ENCODE measurements around the gene DIRAS1. TPM values are rescaled to one million over a fixed set of nuclear protein-coding genes. Genes with fewer than 3 reads are reported as not detected.
"Not testable (repeated sequence)": the region's sequence is repeated elsewhere in the genome, so short reads cannot be mapped to it uniquely, and the experiment has no call there.

Gene DIRAS1
- total RNA-seq, 1 experiment from 2014 or later, result 0.17 TPM

- Mint-ChIP-seq H3K27ac (ENCODE audit: unreplicated experiment) (no peak overlapping the region), H3K36me3 (ENCODE audit: insufficient read depth, unreplicated experiment) (no peaks in the 10 kb centered on the region), H3K9me3 (ENCODE audit: low read depth, unreplicated experiment) (peaks cover 5% of the 10 kb centered on the region), H3K4me1 (ENCODE audit: low read depth, unreplicated experiment) (no peaks in the 10 kb centered on the region), H3K27me3 (ENCODE audit: unreplicated experiment) (peaks cover 46% of the 10 kb centered on the region), H3K4me3 (ENCODE audit: low read depth, unreplicated experiment) (no peak overlapping the region)
- no TSS peak for BruUV-seq (replicated peaks)
- CTCF ChIA-PET, result no interaction called here
- DNase-seq, result no peak
- intact Hi-C loops (cut with micrococcal nuclease; ENCODE audit: unreplicated experiment), result no loop called here
- TF ChIP-seq, protein P1, sequence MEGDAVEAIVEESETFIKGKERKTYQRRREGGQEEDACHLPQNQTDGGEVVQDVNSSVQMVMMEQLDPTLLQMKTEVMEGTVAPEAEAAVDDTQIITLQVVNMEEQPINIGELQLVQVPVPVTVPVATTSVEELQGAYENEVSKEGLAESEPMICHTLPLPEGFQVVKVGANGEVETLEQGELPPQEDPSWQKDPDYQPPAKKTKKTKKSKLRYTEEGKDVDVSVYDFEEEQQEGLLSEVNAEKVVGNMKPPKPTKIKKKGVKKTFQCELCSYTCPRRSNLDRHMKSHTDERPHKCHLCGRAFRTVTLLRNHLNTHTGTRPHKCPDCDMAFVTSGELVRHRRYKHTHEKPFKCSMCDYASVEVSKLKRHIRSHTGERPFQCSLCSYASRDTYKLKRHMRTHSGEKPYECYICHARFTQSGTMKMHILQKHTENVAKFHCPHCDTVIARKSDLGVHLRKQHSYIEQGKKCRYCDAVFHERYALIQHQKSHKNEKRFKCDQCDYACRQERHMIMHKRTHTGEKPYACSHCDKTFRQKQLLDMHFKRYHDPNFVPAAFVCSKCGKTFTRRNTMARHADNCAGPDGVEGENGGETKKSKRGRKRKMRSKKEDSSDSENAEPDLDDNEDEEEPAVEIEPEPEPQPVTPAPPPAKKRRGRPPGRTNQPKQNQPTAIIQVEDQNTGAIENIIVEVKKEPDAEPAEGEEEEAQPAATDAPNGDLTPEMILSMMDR (IDR thresholded peaks at IDR 0.05; ENCODE audit: unreplicated experiment), result no peak
These were observed 6.5 kb downstream of the DIRAS1 start for GRCh38 chr19:2714531-2715269.

DNA sequence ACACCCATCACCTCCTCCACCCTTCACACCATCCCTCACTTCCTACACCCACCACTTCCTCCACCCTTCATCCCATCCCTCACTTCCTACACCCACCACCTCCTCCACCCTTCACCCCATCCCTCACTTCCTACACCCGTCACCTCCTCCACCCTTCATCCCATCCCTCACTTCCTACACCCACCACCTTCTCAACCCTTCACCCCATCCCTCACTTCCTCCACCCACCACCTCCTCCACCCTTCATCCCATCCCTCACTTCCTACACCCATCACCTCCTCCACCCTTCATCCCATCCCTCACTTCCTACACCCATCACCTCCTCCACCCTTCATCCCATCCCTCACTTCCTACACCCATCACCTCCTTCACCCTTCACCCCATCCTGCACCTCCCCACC lies 7.1 kb downstream of the DIRAS1 start:
- H3K4me3 Mint-ChIP-seq (ENCODE audit: low read depth, unreplicated experiment); H3K4me1 Mint-ChIP-seq (ENCODE audit: low read depth, unreplicated experiment); H3K27ac Mint-ChIP-seq (ENCODE audit: unreplicated experiment); intact Hi-C loops (cut with micrococcal nuclease; ENCODE audit: unreplicated experiment); H3K36me3 Mint-ChIP-seq (ENCODE audit: insufficient read depth, unreplicated experiment); BruUV-seq (replicated peaks); H3K9me3 Mint-ChIP-seq (ENCODE audit: low read depth, unreplicated experiment); CTCF ChIA-PET; DNase-seq: not testable (repeated sequence)
- peaks cover 40% of the 10 kb centered on the region for H3K27me3 Mint-ChIP-seq (ENCODE audit: unreplicated experiment)

GRCh38 chr19:2713170-2713569 lies 8.0 kb downstream of the DIRAS1 start:
- H3K36me3 Mint-ChIP-seq (ENCODE audit: insufficient read depth, unreplicated experiment); H3K4me3 Mint-ChIP-seq (ENCODE audit: low read depth, unreplicated experiment); H3K9me3 Mint-ChIP-seq (ENCODE audit: low read depth, unreplicated experiment); CTCF ChIA-PET; BruUV-seq (replicated peaks); intact Hi-C loops (cut with micrococcal nuclease; ENCODE audit: unreplicated experiment); DNase-seq; H3K4me1 Mint-ChIP-seq (ENCODE audit: low read depth, unreplicated experiment); H3K27ac Mint-ChIP-seq (ENCODE audit: unreplicated experiment): not testable (repeated sequence)
- peaks cover 39% of the 10 kb centered on the region for H3K27me3 Mint-ChIP-seq (ENCODE audit: unreplicated experiment)

DNA sequence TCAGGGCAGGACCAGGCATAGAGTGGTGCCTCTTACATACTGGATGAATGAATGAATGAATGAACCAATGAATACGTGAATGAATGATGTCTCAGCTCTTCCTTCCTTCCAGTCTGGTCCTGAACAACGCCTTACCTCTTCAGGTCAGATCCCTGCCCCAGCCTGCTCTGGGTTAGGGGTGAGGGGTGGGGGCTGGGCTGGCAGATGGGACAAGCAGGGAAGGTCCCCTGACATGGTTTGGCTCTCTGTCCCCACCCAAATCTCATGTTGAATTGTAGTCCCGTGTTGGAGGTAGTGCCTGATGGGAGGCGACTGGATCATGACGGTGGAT lies 9.3 kb downstream of the DIRAS1 start:
- CTCF ChIA-PET, result no interaction called here
- peaks cover 39% of the 10 kb centered on the region for H3K27me3 Mint-ChIP-seq (ENCODE audit: unreplicated experiment)
- peaks cover 5% of the 10 kb centered on the region for H3K9me3 Mint-ChIP-seq (ENCODE audit: low read depth, unreplicated experiment)
- H3K4me1 Mint-ChIP-seq (ENCODE audit: low read depth, unreplicated experiment), result no peaks in the 10 kb centered on the region
- no peak overlapping the region for H3K4me3 Mint-ChIP-seq (ENCODE audit: low read depth, unreplicated experiment)
- H3K36me3 Mint-ChIP-seq (ENCODE audit: insufficient read depth, unreplicated experiment), result no peaks in the 10 kb centered on the region
- no peak for DNase-seq
- intact Hi-C loops (cut with micrococcal nuclease; ENCODE audit: unreplicated experiment), result no loop called here
- TF ChIP-seq, protein P1 (IDR thresholded peaks at IDR 0.05; ENCODE audit: unreplicated experiment), result no peak
- H3K27ac Mint-ChIP-seq (ENCODE audit: unreplicated experiment), result no peak overlapping the region
- no TSS peak for BruUV-seq (replicated peaks)

DNA sequence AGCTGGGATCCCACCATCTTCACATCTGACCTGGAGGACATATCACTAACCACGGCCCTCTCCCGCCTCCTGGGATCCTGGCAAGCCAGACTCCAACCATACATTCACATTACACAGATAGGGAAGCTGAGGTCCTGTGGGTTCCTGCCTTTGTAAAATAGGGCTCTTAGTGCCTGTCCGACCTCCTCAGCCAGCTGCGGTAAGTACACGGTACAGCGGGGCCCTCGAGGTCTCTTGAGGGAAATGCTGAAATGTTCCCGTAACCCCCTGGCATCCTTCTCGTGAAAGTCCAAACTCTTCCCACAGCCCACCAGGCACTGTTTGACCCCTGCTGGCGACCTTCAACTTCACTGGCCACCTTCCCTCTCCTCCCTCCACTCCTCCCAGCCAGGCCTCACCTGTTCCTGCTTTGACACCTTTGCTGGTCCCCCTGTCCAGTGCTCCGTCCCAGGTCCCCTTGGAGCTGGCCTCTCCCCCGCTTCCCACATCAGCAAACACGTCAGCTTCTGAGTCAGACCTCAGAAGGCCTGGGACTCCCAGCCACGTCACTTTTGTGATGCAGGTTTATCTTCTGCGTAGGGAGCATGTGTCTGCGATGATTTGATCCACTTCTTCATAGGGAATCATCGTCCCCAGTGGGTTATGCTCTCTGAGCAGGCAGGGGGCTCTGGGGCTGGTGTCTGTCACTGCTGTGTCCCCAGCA lies 9.8 kb downstream of the DIRAS1 start:
- TF ChIP-seq, protein P1 (IDR thresholded peaks at IDR 0.05; ENCODE audit: unreplicated experiment), result no peak
- H3K9me3 Mint-ChIP-seq (ENCODE audit: low read depth, unreplicated experiment), result peaks cover 5% of the 10 kb centered on the region
- no peaks in the 10 kb centered on the region for H3K4me1 Mint-ChIP-seq (ENCODE audit: low read depth, unreplicated experiment)
- DNase-seq, result no peak
- no peak overlapping the region for H3K27ac Mint-ChIP-seq (ENCODE audit: unreplicated experiment)
- peaks cover 37% of the 10 kb centered on the region for H3K27me3 Mint-ChIP-seq (ENCODE audit: unreplicated experiment)
- H3K36me3 Mint-ChIP-seq (ENCODE audit: insufficient read depth, unreplicated experiment), result no peaks in the 10 kb centered on the region
- intact Hi-C loops (cut with micrococcal nuclease; ENCODE audit: unreplicated experiment), result no loop called here
- CTCF ChIA-PET, result no interaction called here
- BruUV-seq (replicated peaks), result no TSS peak
- no peak overlapping the region for H3K4me3 Mint-ChIP-seq (ENCODE audit: low read depth, unreplicated experiment)

Data from Calu3 (cell line).